HG03432 (cell line): ENCODE data around the gene PARP6.
"Not testable (repeated sequence)": the region's sequence is repeated elsewhere in the genome, so short reads cannot be mapped to it uniquely, and the experiment has no call there.

Experiments used
- ATAC-seq: cut with Tn5 transposase; IDR thresholded peaks from one replicate; pipeline ENCODE4 v1.9.1; 2021; ENCODE audit warnings: mild to moderate bottlenecking, moderate library complexity; ENCODE audit not compliant: unreplicated experiment

PARP6 gene

DNA sequence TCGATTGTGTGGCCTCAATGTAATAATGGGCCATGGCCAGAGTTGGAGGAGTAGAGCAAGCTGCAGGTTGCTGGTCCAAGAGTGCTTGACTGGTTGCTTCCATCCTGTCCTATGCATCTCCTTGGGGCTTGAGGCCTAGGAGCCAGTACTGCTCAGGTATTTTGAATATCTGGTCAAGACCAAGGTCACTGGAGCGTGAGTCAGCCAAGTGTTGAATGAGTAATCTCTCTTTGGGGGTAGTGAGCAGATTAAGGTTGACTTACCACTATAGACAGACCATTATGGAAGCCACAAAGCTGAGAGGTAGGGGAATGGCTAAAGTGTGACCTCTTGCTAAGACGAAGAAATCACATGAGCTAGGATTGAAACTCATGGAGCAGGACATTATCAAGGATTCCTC, 9.4 kb upstream of the PARP6 start:
- ATAC-seq, result no peak

DNA sequence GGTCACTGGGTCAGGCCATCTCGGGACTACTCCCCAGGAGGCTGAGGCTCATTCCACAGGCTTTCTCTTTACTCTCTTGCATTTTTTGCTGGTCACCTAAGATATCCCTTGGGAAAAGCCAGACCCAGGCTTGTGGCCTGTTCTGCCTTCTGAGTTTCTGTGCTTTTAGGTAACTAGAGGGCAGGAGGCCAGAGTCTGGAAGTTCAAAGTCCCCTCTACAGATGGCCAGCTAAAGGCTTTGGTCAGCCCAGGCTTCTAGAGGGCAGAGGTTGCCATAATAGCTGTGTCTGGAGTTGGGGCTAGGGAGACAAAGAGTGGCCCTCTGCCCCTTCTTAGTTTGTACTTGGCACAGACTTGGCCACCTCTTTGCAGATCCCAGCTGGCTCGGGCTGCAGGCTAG, 8.4 kb upstream of the PARP6 start:
- ATAC-seq, result no peak

GRCh38 chr15:72278737-72279136, 6.4 kb upstream of the PARP6 start:
- ATAC-seq, result no peak

DNA sequence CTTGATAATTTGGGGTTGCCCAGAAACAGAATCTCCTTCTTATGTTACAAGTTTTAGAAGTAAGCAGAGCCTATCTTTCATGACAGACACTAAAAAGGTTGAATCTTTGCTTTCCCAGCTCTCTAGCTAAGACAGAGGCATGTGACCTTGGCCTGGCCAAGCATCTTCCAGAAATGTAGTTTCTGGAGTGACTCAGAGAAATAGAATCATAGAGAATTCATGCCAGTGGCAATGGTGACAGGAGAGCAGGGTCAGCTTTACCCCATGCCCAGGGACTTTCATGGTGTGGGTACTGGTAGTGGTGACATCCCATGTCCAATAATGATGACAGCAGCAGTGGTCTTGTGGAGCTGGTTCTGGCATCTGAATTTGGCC, 4.0 kb upstream of the PARP6 start:
- no peak for ATAC-seq

GRCh38 chr15:72275635-72276325, 3.4 kb upstream of the PARP6 start:
- ATAC-seq, result not testable (repeated sequence)

GRCh38 chr15:72272997-72273352, 621 bp upstream of the PARP6 start:
- no peak for ATAC-seq

DNA sequence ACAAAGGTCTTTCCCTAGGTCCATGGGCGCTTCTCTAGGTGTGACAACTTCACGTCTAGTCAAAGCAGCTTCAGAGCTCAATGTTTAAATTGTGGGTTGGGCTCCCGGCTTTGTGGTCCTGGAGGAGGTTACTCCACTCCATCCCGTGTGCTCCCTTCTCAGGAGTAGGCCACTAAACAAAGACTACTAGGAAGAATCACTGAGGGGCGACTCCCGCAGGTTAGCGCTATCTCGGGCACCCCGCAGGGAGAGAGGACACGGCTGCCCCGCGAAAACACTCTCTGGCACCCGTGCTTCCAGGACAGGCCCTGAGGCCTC, 500 bp downstream of the PARP6 start:
- no peak for ATAC-seq

DNA sequence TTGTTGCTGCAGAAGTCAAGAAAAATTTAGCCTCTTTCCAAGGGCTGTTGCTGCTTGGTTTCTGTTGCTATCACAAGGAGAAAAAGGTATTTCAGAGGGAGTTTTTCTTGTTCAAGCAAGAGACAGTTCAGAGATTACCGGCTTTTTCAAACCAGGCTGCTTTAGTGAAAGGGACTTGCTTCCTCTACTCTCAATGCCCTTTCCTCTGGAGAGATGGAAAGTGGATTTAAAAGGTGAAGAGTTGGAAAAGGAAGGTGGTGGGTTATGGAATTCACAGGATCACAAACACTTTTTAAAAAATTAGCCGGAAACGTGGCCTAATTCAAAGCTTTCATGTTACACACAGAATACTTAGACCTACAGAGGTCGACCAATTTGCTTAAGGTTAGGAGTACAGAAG, 1.1 kb downstream of the PARP6 start:
- ATAC-seq, result no peak

- ATAC-seq, result no peak
Observed at GRCh38 chr15:72269739-72270138, 2.6 kb downstream of the PARP6 start.

DNA sequence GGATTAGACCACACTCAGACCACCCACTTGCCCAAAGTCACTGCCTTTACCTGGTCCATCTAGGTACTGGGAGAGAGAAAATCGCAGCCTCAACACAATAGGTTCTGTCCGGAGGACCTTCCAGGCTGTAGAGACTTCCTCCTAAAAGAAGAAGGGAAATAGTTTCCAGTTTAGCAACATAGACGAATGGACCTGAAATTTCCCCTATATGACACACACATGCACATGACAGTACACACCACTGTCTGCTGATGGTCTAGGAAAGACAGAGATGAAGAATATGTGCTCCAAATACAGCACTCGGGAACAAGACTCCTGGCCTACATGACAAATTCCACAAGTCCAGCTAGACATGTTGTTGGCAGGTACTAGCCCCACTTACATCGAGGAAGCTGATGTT, 7.3 kb downstream of the PARP6 start:
- no peak for ATAC-seq

- no peak for ATAC-seq
Observed at GRCh38 chr15:72252663-72253299, 19.6 kb downstream of the PARP6 start.

- no peak for ATAC-seq
Observed at GRCh38 chr15:72249142-72249810, 23.1 kb downstream of the PARP6 start.

GRCh38 chr15:72248514-72248913, 23.8 kb downstream of the PARP6 start:
- no peak for ATAC-seq

DNA sequence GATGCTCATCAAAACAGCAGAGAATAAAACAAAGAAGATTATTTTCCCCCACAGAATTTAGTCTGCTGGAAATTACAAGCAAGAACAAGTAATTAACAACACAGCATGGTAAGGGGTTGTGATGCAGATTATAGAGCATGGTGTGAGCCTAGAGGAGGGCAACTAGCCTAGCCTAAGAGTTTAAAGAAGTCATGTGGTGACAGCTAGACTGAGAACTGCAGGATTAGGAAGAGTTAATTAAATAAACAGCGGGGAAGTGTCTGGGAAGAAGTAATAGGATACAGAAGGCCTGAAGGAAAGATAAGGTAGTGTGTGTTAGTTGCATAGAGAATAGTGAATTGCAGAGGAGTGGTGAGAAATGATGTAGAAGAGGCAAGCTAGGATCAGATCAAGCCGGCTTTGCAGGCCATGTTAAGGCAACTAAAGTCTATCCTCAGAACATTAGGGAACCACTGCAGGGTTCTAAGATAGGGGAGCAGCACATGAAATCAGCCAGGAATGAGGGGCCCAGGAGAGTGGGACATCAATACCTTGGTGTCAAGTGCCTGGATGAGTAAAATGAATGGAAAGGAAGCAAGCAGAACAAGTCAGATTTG, 29.5 kb downstream of the PARP6 start:
- no peak for ATAC-seq

GRCh38 chr15:72239652-72240051, 32.7 kb downstream of the PARP6 start:
- no peak for ATAC-seq

- ATAC-seq, result no peak
Observed at GRCh38 chr15:72238586-72238985, 33.8 kb downstream of the PARP6 start.

- no peak for ATAC-seq
Observed at GRCh38 chr15:72237853-72238224, 34.5 kb downstream of the PARP6 start.

- ATAC-seq, result peak; percentile 85
Observed at GRCh38 chr15:72237029-72237852, 35.1 kb downstream of the PARP6 start.

DNA sequence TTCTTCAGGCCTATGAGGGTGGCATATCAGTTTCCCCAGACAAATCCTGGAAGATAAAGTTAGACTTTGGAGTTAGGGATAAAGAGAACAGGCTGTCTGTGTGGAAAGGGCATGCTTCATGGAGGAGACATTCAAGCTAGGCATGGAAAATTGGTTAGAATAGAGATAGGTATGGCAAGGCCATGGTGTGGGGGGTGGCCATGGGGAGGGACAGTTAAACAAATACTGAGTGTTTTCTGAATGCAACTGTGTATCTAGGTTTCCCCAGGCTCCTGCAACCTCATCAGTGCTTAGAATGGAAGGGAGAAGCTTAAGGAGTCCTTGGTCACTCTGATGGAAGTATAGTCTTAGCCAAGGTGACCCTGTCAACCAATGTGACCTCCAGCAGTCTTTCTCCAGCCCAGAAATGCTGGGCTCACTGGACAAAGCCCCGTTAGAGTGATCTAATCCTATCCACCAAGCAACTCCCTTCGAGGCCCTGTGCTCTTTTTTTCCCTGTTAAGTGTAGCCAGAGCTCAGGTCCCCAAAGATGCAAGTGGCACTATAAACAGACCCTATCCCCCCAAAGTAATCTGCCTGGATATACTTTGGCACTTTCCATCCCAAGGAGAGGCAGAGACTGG, 35.9 kb downstream of the PARP6 start:
- no peak for ATAC-seq

- no peak for ATAC-seq
Observed at GRCh38 chr15:72235298-72235697, 37.1 kb downstream of the PARP6 start.

GRCh38 chr15:72233769-72234168, 38.6 kb downstream of the PARP6 start:
- no peak for ATAC-seq
